SK-N-MC (cell line): ENCODE results near the gene MAP3K8.

Source experiments
- EZH2 ChIP-seq: fragments of 200-600 bp; sonication (generic); IDR thresholded peaks from one replicate; pipeline ENCODE4 v1.6.1; 2017; ENCODE audit warnings: antibody characterized with exemption
- FOXP2 ChIP-seq: optimal IDR thresholded peaks from 2 replicates; pipeline ENCODE3; 2011; ENCODE audit warnings: mild to moderate bottlenecking, moderate library complexity; ENCODE audit not compliant: insufficient read depth; ENCODE audit errors: extremely low read length, control extremely low read depth
- POLR2AphosphoS5 ChIP-seq: IDR thresholded peaks from 2 replicates; pipeline ENCODE4 v1.6.1; 2012; ENCODE audit warnings: mild to moderate bottlenecking, low read depth, low read length, borderline replicate concordance

DNA sequence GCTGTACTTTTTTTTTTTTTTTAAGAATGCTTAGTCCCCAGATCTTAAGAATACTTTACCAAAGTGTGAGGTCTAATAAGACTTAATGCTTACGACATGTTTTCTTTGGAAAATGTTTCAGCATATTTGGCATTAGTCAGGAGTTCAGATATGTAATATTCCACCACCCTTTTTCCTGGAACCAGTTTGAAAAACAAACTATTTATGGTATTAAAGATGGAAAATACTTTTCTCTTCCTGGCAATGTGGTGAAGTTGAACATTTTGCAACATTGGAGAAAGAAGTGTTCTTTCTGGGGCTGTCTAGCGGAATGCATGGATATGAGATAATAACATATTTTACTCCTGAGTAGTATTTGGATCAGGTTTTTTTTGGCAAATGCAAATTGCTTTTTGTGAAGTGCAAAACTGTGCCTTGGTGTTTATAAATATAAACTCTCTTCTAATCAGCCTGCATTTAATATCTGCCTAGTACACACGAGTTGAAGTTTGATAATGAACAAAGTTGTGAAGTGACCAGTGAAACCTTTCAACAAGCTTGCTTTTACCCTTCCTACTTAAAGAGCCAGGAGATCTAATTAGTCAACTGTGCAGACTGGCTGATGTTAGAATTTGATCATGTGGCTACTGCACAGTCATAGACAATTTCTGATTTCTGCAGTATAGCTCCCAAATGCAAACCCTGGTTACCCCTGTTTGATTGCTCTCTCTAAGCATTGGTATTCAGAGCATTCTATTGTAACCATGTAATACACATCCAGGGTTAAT is 20.9 kb downstream of the MAP3K8 start:
- no peak for TF ChIP-seq POLR2AphosphoS5
- TF ChIP-seq EZH2 = no peak
- TF ChIP-seq FOXP2 = no peak
